GM12874 (cell line): ENCODE results near the gene LRCOL1.

Experiments used
- TF ChIP-seq, protein P1 (sequence below): IDR thresholded peaks from 2 replicates; pipeline ENCODE4 v1.5.1; 2011; ENCODE audit warnings: low read depth, mild to moderate bottlenecking, control low read depth, low read length, moderate library complexity; ENCODE audit not compliant: insufficient read depth

Gene LRCOL1

DNA sequence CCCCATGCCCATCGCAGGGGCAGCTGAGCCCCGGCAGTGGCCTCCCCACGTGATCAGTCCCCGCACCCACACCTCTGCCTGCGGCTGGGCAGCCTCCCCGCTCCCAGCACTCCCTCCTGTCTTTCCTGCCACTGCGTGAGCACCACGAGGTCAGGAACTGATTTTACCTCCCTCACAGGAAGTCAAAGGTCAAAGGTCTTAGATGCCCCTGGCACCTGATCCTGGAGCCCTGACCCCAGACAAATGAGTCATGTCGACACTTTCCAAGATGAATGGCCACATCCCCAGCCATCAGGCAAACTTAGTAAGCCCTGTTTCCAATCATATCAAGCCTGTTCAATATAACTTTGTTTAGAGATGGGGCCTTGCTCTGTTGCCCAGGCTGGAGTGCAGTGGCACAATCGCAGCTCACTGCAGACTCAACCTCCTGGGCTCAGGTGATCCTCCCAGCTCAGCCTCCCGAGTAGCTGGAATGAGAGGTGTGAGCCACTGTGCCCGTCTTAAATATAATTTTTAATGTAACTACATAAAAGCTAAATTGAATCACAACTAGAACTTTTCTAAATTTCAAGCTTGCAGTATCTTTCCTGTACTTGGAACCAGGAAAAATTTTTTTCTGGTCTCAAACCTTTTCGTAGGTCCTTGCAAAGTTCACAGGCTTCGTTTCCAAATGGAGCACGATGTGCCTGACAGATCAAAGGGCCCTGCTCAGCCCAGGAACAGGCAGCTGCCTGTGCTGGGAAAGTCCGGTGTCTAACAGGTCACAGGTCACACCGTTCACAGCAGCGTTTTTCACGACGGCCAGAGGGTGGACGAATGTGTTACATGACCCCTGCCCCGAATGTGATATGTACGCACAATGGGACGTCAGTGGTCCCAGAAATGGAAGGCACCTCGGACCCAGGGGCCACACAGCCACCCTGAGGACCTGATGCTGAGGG, 1.9 kb downstream of the LRCOL1 start:
- TF ChIP-seq, protein P1, sequence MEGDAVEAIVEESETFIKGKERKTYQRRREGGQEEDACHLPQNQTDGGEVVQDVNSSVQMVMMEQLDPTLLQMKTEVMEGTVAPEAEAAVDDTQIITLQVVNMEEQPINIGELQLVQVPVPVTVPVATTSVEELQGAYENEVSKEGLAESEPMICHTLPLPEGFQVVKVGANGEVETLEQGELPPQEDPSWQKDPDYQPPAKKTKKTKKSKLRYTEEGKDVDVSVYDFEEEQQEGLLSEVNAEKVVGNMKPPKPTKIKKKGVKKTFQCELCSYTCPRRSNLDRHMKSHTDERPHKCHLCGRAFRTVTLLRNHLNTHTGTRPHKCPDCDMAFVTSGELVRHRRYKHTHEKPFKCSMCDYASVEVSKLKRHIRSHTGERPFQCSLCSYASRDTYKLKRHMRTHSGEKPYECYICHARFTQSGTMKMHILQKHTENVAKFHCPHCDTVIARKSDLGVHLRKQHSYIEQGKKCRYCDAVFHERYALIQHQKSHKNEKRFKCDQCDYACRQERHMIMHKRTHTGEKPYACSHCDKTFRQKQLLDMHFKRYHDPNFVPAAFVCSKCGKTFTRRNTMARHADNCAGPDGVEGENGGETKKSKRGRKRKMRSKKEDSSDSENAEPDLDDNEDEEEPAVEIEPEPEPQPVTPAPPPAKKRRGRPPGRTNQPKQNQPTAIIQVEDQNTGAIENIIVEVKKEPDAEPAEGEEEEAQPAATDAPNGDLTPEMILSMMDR, result no peak

DNA sequence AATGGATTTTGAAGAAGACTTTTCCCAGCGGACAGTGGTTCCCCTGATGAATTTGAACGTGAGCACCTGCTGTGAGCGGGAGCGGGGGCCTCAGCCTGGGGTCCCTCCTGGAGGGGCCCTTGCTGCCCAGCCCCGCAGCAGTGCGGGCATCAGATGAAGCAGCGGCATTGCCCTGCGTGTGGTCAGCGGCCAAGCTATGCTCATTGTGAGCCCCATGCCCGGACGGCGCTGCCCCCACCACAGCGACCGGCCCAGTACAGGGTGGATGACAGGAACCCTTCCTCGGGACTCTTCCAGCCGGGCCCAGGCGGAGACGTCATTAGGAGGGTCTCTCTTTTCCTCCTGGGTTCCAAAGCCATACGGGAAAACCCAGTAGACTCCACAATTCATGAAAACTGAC, 3.5 kb downstream of the LRCOL1 start:
- TF ChIP-seq, protein P1, result no peak

DNA sequence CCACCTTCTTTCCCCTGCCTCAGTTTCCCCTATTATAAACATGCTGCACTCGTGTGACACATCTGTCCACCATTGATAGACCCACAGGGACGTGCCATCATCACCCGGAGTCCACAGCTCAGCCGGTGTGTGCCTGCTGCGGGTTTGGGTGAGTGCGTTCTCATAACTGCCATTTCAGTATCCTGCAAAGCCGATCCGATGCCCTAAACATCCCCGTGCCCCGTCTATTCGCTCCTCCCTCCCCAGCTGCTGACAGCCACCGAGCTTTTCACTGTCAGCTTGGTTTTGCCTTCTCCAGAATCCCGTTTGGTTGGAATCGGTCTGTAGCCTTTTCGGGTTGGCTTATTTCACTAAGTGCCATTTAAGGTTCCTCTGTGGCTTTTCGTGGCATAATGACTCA, 3.9 kb downstream of the LRCOL1 start:
- TF ChIP-seq, protein P1, result no peak

DNA sequence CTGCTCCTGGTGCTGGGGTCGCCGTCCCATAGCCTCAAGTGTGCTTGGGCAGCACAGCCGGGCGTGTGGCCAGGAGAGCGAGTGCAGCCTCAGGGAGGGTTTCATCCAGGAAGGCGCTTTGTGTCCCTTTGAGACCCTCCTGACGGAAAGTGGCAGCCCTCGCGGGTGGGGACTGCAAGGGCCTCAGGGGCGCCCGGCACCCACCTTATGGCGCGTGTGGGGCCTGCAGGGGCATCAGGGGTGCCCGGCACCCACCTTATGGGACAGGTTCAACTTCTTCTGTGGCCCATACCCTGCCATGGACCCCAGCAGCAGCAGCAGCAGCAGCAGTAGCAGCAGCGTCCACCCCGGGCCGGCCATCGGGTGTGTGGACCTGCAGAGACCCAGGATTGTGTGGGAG, 4.5 kb downstream of the LRCOL1 start:
- TF ChIP-seq, protein P1, result no peak

DNA sequence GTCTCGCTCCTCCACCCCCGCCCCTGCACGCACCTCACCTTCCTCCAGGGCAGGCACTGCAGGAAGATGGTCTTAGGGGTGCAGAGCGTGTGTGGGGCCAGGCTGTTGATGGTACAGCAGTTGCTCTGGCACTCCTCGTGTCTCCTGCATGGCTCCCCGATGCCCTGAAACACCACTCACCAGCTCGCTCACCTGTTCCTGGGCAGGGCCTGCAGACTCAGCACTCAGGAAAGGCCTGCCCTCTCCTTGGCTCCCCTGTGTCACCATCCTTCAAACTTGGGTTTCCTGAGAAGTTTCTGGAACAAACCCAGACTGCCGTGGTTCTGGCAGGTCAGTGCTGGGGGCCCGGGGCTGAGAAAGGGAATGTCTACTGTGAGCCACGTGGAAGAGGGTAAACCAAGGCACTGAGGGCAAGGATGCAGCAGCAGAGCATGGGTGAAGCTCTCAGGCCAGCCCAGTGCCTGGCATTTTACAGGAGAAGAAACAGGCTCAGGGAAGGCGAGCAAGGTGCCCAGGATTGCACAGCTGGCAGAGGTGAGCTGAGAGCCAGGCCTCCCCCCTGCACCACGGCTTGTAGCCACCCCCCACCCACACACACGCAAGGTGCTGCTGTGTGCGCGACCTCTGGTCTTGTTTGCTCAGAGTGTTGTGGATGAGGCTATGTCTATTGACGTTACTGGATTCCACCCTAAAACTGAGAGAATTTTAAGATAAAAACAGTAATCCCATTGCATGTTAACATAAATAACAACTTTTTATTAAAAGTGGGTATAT, 5.5 kb downstream of the LRCOL1 start:
- TF ChIP-seq, protein P1, result no peak

DNA sequence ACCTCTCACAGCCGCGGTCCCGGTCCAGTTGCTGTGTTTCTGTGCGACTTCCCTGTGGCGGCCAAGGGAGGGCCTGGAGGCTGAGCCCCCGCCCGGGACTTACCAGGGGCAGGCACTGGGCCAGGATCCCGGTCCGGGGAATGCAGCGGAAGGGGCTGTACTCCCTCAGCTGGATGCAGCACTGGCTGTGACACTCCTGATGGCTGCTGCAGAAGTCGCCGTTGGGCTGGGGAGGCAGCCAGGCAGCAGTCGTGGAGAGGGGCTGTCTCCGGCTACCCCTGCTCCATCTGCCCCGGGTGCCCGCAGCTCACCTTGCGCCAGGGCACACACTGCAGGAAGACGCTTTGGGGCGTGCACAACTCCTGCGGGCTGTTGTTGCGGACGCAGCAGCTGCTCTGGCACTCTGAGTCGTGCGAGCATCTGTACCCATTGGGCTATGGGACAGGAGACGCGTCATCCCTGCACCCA, 6.2 kb downstream of the LRCOL1 start:
- TF ChIP-seq, protein P1, result no peak
